Gastroesophageal sphincter (tissue), 3 donors: ENCODE data around the gene COL5A2.

Source experiments
- POLR2A ChIP-seq, 2 donors: fragments of 450-650 bp; IDR thresholded peaks; one replicate each; pipeline ENCODE4 v1.6.1; 2017; ENCODE audit warnings: antibody characterized with exemption in 2 of 2, mild to moderate bottlenecking in 2 of 2, moderate library complexity in 1 of 2
- TF ChIP-seq, protein P1 (sequence below), 4 experiments: fragments of 200-600 bp in 2 of 4; fragments of 450-650 bp in 2 of 4; sonication (generic) in 1 of 4; IDR thresholded peaks; one replicate each; pipeline ENCODE4 v1.5.1; 2017 to 2019; ENCODE audit warnings: antibody characterized with exemption in 4 of 4, mild to moderate bottlenecking in 2 of 4, moderate library complexity in 2 of 4

- TF ChIP-seq POLR2A (IDR thresholded peaks at IDR 0.05), result no peak
- TF ChIP-seq, protein P1, sequence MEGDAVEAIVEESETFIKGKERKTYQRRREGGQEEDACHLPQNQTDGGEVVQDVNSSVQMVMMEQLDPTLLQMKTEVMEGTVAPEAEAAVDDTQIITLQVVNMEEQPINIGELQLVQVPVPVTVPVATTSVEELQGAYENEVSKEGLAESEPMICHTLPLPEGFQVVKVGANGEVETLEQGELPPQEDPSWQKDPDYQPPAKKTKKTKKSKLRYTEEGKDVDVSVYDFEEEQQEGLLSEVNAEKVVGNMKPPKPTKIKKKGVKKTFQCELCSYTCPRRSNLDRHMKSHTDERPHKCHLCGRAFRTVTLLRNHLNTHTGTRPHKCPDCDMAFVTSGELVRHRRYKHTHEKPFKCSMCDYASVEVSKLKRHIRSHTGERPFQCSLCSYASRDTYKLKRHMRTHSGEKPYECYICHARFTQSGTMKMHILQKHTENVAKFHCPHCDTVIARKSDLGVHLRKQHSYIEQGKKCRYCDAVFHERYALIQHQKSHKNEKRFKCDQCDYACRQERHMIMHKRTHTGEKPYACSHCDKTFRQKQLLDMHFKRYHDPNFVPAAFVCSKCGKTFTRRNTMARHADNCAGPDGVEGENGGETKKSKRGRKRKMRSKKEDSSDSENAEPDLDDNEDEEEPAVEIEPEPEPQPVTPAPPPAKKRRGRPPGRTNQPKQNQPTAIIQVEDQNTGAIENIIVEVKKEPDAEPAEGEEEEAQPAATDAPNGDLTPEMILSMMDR (IDR thresholded peaks at IDR 0.05), result no peak
Observed at GRCh38 chr2:189050165-189050712, 129.3 kb downstream of the COL5A2 start.
